PC-9 (cell line): ENCODE measurements around the gene PKLR. TPM values are rescaled to one million over a fixed set of nuclear protein-coding genes. Genes with fewer than 3 reads are reported as not detected.

Experiments
- BruUV-seq: library from RNA; stranded (reverse); fragments of 400-500 nt; replicated peaks from 2 replicates; lab custom pipeline; 2021; lab: Mats Ljungman, UMichigan
- CTCF ChIA-PET: fragments of 300-600 bp; sonication (Branson Sonifier 250); formaldehyde crosslinking; loops from one replicate; lab custom pipeline; 2022; ENCODE audit warnings: antibody characterized with exemption; lab: Charles Lee
- POLR2A ChIA-PET: fragments of 300-600 bp; sonication (Branson Sonifier 250); formaldehyde crosslinking; loops from one replicate; lab custom pipeline; 2022; ENCODE audit warnings: antibody characterized with exemption; ENCODE audit not compliant: unreplicated experiment; lab: Charles Lee
- DNase-seq, 2 experiments: peaks; one replicate each; pipeline versions ENCODE4 v3.0.0 to v3.0.0-alpha.2; 2015 to 2022; ENCODE audit warnings: mixed read lengths in 1 of 2
- H2AFZ ChIP-seq: fragments of 200-600 bp; sonication (generic); 2 replicates; pipeline ENCODE4 v1.8.1; 2017; ENCODE audit warnings: antibody characterized with exemption
- H3F3A ChIP-seq: fragments of 200-600 bp; sonication (generic); 2 replicates; pipeline ENCODE4 v1.8.1; 2017; ENCODE audit warnings: antibody characterized with exemption, mild to moderate bottlenecking, low read depth; ENCODE audit not compliant: insufficient read depth
- H3K27ac ChIP-seq: fragments of 200-600 bp; sonication (generic); 2 replicates; pipeline ENCODE4 v1.6.1; 2016; ENCODE audit warnings: mixed run types
- H3K27me3 ChIP-seq: fragments of 200-600 bp; sonication (generic); 2 replicates; pipeline ENCODE4 v1.6.1; 2016; ENCODE audit warnings: low read depth, mixed run types; ENCODE audit not compliant: insufficient read depth
- H3K36me3 ChIP-seq: fragments of 200-600 bp; sonication (generic); 2 replicates; pipeline ENCODE4 v1.6.1; 2016; ENCODE audit warnings: low read depth, mixed run types
- H3K4me1 ChIP-seq: fragments of 200-600 bp; sonication (generic); replicated peaks from 2 replicates; pipeline ENCODE4 v1.6.1; 2016; ENCODE audit warnings: mixed run types; ENCODE audit not compliant: insufficient read depth
- H3K4me2 ChIP-seq: fragments of 200-600 bp; sonication (generic); 2 replicates; pipeline ENCODE4 v1.6.1; 2017; ENCODE audit warnings: mixed run types
- H3K4me3 ChIP-seq: fragments of 200-600 bp; sonication (generic); 2 replicates; pipeline ENCODE4 v1.6.1; 2016; ENCODE audit warnings: mixed run types
- H3K79me2 ChIP-seq: fragments of 200-600 bp; sonication (generic); 2 replicates; pipeline ENCODE4 v1.6.1; 2017; ENCODE audit warnings: low read depth, mixed run types
- H3K9me2 ChIP-seq: fragments of 200-600 bp; sonication (generic); 2 replicates; pipeline ENCODE4 v1.8.1; 2017; ENCODE audit warnings: mild to moderate bottlenecking; ENCODE audit not compliant: insufficient read depth
- H3K9me3 ChIP-seq: fragments of 200-600 bp; sonication (generic); 2 replicates; pipeline ENCODE4 v1.8.1; 2016; ENCODE audit warnings: low read depth; ENCODE audit not compliant: insufficient read depth
- H4K20me1 ChIP-seq: fragments of 200-600 bp; sonication (generic); 2 replicates; pipeline ENCODE4 v1.8.1; 2017; ENCODE audit not compliant: insufficient read depth
- EZH2 ChIP-seq: fragments of 200-600 bp; sonication (generic); IDR thresholded peaks from 2 replicates; pipeline ENCODE4 v1.8.0; 2017; ENCODE audit warnings: antibody characterized with exemption, low read depth
- intact Hi-C: fragments of 100-400 bp; cut with micrococcal nuclease; formaldehyde crosslinking; loops from one replicate; pipeline ENCODE4 v1.10.0; 2022; ENCODE audit not compliant: unreplicated experiment
- total RNA-seq: library from RNA; stranded (reverse); gene quantifications from 2 replicates; pipeline ENCODE4 v1.2.3, GENCODE V29; 2021
- TF ChIP-seq, protein P1 (sequence below): fragments of 200-600 bp; sonication (generic); conservative IDR thresholded peaks from 2 replicates; pipeline ENCODE4 v1.6.1; 2017; ENCODE audit warnings: mixed run types, antibody characterized with exemption, mild to moderate bottlenecking, moderate library complexity

PKLR gene
- total RNA-seq, 1 experiment from 2014 or later, result not detected

DNA sequence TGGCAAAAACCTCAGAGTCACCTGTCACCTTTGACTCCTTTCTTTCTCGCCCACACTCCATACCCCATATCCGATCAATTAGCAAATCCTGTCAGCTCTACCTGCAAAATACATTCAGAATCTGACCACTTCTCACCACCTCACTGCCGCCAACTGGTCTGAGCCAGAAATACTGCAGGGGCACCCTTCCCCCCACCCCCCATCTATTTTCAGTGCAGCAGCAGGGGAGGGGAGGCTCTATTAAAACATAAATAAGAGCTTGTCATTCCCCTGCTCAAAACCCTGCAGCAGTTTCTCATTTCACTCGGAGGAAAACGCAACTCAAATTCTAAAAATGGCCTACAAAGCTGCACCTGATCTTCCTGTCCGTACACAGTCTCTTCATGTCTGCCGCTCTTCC lies 3.9 kb downstream of the PKLR start:
- POLR2A ChIA-PET, result interaction anchor here (0.5 kb wide), 1 partner anchor 559 kb away, joined by 10 read pairs; no protein-coding TSS in a partner anchor
- no peak overlapping the region for H3K4me3 ChIP-seq
- no peaks in the 10 kb centered on the region for H3K9me3 ChIP-seq
- no peaks in the 10 kb centered on the region for H3K27me3 ChIP-seq
- TF ChIP-seq, protein P1, sequence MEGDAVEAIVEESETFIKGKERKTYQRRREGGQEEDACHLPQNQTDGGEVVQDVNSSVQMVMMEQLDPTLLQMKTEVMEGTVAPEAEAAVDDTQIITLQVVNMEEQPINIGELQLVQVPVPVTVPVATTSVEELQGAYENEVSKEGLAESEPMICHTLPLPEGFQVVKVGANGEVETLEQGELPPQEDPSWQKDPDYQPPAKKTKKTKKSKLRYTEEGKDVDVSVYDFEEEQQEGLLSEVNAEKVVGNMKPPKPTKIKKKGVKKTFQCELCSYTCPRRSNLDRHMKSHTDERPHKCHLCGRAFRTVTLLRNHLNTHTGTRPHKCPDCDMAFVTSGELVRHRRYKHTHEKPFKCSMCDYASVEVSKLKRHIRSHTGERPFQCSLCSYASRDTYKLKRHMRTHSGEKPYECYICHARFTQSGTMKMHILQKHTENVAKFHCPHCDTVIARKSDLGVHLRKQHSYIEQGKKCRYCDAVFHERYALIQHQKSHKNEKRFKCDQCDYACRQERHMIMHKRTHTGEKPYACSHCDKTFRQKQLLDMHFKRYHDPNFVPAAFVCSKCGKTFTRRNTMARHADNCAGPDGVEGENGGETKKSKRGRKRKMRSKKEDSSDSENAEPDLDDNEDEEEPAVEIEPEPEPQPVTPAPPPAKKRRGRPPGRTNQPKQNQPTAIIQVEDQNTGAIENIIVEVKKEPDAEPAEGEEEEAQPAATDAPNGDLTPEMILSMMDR, result no peak
- no peak for TF ChIP-seq EZH2
- no peaks in the 10 kb centered on the region for H3K79me2 ChIP-seq
- no peak overlapping the region for H2AFZ ChIP-seq
- intact Hi-C loops, result no loop called here
- CTCF ChIA-PET, result no interaction called here
- H3F3A ChIP-seq, result no peaks in the 10 kb centered on the region
- no peak for DNase-seq
- BruUV-seq, result no TSS peak
- no peaks in the 10 kb centered on the region for H3K4me1 ChIP-seq
- H3K4me2 ChIP-seq, result no peak overlapping the region
- no peaks in the 10 kb centered on the region for H3K9me2 ChIP-seq
- no peak overlapping the region for H3K27ac ChIP-seq
- no peaks in the 10 kb centered on the region for H3K36me3 ChIP-seq
- H4K20me1 ChIP-seq, result no peaks in the 10 kb centered on the region

GRCh38 chr1:155296661-155297060 lies 4.6 kb downstream of the PKLR start:
- ChIA-PET POLR2A (no interaction called here), CTCF (no interaction called here)
- H4K20me1 ChIP-seq, result no peaks in the 10 kb centered on the region

DNA sequence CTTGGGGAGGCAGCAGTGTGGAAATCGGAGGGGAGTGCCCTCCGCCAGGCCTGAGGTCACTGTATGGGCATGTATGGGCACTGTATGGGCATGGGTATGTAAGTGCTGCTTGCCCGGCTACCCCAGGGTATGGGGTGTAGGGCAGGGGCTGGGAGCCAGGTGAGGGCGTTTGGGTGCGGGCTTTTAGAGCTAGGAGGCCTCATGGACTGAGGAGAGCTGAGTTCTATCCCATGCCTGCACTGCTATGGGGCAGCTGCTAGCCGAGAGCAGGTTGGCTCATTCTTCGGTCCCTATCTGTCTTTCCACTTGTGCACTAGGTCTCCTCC lies 5.3 kb downstream of the PKLR start:
- no peaks in the 10 kb centered on the region for H3K4me1 ChIP-seq
- no peak for DNase-seq
- H3K4me2 ChIP-seq, result no peak overlapping the region
- H3K36me3 ChIP-seq, result no peaks in the 10 kb centered on the region
- H4K20me1 ChIP-seq, result no peaks in the 10 kb centered on the region
- H3K4me3 ChIP-seq, result no peak overlapping the region
- H3K79me2 ChIP-seq, result no peaks in the 10 kb centered on the region
- no peak overlapping the region for H2AFZ ChIP-seq
- no peaks in the 10 kb centered on the region for H3K9me2 ChIP-seq
- CTCF ChIA-PET, result no interaction called here
- intact Hi-C loops, result no loop called here
- H3K27ac ChIP-seq, result no peak overlapping the region
- no peaks in the 10 kb centered on the region for H3F3A ChIP-seq
- H3K9me3 ChIP-seq, result no peaks in the 10 kb centered on the region
- no peaks in the 10 kb centered on the region for H3K27me3 ChIP-seq
- no TSS peak for BruUV-seq
- POLR2A ChIA-PET, result no interaction called here
- no peak for TF ChIP-seq EZH2
- TF ChIP-seq, protein P1, result no peak

More at GRCh38 chr1:155296661-155297060, 4.6 kb downstream of the PKLR start:
- no peak for DNase-seq
- H3K79me2 ChIP-seq, result no peaks in the 10 kb centered on the region
- no TSS peak for BruUV-seq
- no peaks in the 10 kb centered on the region for H3K9me2 ChIP-seq
- H3K27me3 ChIP-seq, result no peaks in the 10 kb centered on the region
- no peaks in the 10 kb centered on the region for H3K36me3 ChIP-seq
- H3K9me3 ChIP-seq, result no peaks in the 10 kb centered on the region
- H3K4me2 ChIP-seq, result no peak overlapping the region
- intact Hi-C loops, result no loop called here
- no peak overlapping the region for H3K27ac ChIP-seq
- TF ChIP-seq, protein P1, result no peak
- no peak for TF ChIP-seq EZH2
- H3K4me1 ChIP-seq, result no peaks in the 10 kb centered on the region
- H3K4me3 ChIP-seq, result no peak overlapping the region
- H3F3A ChIP-seq, result no peaks in the 10 kb centered on the region
- no peak overlapping the region for H2AFZ ChIP-seq
